ENCODE results near the gene REP15. TPM values are rescaled to one million over a fixed set of nuclear protein-coding genes. Genes with fewer than 3 reads are reported as not detected.

The REP15 gene
- total RNA-seq, 2 donors from 2014 or later = 0.18 to 2.4 TPM

DNA sequence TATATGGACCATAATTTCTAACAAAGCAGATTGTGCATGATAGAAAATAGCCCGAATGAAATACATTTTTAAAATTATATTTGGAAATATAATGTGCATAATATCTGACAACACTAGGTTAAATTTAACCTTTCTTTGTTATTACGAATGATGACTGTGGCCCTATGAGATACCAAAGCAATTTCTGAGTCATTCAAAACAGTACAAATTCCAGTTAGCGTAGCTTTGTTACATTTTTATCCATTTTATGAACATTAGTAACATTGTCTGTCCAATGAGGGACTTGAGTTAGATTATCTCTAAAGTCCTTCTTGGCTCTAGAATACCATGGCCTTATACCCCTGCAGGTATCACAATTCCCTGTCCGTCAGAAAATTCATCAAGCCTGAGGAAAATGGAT lies 39.0 kb upstream of the REP15 start:
- Histone ChIP-seq H3K4me1 (replicated peaks) (no peaks in the 10 kb centered on the region), H3K27me3 (replicated peaks; ENCODE audit: insufficient read depth) (no peaks in the 10 kb centered on the region), H3K36me3 (no peaks in the 10 kb centered on the region), H3K4me3 (no peak overlapping the region), H3K27ac (no peak overlapping the region), H3K9me3 (no peaks in the 10 kb centered on the region)
- 92% methylated on average over 4 of the region's 4 CpGs for WGBS
- no peak for TF ChIP-seq POLR2AphosphoS5 (IDR thresholded peaks at IDR 0.05)
- TF ChIP-seq POLR2A (IDR thresholded peaks at IDR 0.05) = no peak
- TF ChIP-seq, protein P1, sequence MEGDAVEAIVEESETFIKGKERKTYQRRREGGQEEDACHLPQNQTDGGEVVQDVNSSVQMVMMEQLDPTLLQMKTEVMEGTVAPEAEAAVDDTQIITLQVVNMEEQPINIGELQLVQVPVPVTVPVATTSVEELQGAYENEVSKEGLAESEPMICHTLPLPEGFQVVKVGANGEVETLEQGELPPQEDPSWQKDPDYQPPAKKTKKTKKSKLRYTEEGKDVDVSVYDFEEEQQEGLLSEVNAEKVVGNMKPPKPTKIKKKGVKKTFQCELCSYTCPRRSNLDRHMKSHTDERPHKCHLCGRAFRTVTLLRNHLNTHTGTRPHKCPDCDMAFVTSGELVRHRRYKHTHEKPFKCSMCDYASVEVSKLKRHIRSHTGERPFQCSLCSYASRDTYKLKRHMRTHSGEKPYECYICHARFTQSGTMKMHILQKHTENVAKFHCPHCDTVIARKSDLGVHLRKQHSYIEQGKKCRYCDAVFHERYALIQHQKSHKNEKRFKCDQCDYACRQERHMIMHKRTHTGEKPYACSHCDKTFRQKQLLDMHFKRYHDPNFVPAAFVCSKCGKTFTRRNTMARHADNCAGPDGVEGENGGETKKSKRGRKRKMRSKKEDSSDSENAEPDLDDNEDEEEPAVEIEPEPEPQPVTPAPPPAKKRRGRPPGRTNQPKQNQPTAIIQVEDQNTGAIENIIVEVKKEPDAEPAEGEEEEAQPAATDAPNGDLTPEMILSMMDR (IDR thresholded peaks at IDR 0.05) = no peak
- intact Hi-C loops (cut with DNase I) = no loop called here
- DNase-seq (ENCODE audit: low spot score) = no peak

DNA sequence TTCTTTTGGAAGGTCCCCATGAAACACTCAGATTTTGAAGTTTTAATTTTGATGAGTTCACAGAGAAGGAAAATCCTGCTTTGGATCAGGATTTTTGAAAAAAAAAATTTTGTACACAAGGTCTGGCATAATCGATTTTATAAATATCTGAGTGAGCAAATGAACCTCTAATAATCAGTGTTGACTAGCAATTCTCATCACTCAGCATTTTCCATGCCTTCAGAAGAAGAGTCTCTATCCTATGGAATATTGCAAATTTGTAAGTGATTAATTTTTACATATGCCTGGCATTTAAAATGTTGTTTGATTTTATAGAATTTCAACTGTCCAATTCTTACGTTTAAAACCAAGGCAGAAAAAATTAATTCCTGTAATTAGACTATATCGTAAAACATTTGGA lies 30.5 kb upstream of the REP15 start:
- intact Hi-C loops (cut with DNase I) = no loop called here
- 80% methylated on average over 3 of the region's 3 CpGs for WGBS
- no peaks in the 10 kb centered on the region for H3K36me3 ChIP-seq

DNA sequence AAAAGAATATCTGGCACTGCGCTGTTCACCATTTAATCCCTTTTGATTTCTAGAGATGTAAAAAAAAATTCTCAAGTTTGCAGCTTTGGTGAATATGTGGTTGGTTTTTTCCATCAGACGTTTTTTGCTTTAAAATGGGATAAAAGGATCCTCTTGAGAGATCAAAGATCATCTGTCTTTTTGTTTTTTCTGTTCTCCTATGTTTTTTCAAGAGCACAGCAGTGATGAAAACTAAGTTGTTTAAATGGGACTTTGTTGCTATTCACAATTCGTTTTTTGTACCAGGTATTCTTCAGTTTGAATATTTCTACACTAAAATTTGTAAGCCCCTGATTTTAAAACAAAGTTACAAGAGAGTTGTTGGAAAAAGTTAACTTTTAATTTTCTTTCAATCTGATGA lies 29.7 kb upstream of the REP15 start:
- Histone ChIP-seq H3K27ac (no peak overlapping the region), H3K36me3 (no peaks in the 10 kb centered on the region)
- WGBS = 64% methylated on average over 3 of the region's 3 CpGs

More for the DNA sequence above, 30.5 kb upstream of the REP15 start:
- DNase-seq (ENCODE audit: low spot score) = no peak
- H3K9me3 ChIP-seq = no peaks in the 10 kb centered on the region
- H3K27me3 ChIP-seq (replicated peaks; ENCODE audit: insufficient read depth) = no peaks in the 10 kb centered on the region
- H3K4me1 ChIP-seq (replicated peaks) = no peaks in the 10 kb centered on the region
- TF ChIP-seq, protein P1 (IDR thresholded peaks at IDR 0.05) = no peak
- TF ChIP-seq POLR2A (IDR thresholded peaks at IDR 0.05) = no peak
- TF ChIP-seq POLR2AphosphoS5 (IDR thresholded peaks at IDR 0.05) = no peak
- no peak overlapping the region for H3K4me3 ChIP-seq
- H3K27ac ChIP-seq = no peak overlapping the region

DNA sequence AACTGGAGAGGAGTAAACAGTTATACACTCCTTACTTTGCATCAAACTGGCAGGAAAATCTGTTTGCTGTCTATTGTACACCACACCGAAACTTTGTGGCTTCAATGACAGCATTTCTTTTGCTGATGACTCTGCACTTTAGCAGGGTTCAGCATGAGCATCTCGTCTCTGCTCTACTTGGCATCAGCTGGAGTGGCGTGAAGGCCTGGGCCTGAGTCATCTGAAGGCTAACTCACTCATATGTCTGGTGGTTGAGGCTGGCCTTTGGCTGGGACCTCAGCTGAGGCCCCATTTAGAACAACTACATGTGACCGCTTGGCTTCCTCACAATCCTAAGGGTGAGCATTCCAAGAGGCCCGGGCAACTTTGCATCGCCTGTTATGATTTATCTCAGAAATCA lies 28.7 kb upstream of the REP15 start:
- Histone ChIP-seq H3K27me3 (replicated peaks; ENCODE audit: insufficient read depth) (no peaks in the 10 kb centered on the region), H3K4me3 (no peak overlapping the region), H3K27ac (no peak overlapping the region), H3K36me3 (no peaks in the 10 kb centered on the region), H3K9me3 (no peaks in the 10 kb centered on the region), H3K4me1 (replicated peaks) (no peaks in the 10 kb centered on the region)
- intact Hi-C loops (cut with DNase I) = no loop called here
- no peak for DNase-seq (ENCODE audit: low spot score)
- 94% methylated on average over 6 of the region's 6 CpGs for WGBS
- TF ChIP-seq POLR2AphosphoS5 (IDR thresholded peaks at IDR 0.05) = no peak
- TF ChIP-seq POLR2A (IDR thresholded peaks at IDR 0.05) = no peak
- TF ChIP-seq, protein P1 (IDR thresholded peaks at IDR 0.05) = no peak

More for the DNA sequence above, 29.7 kb upstream of the REP15 start:
- TF ChIP-seq POLR2A (IDR thresholded peaks at IDR 0.05) (no peak), POLR2AphosphoS5 (IDR thresholded peaks at IDR 0.05) (no peak)
- TF ChIP-seq, protein P1 (IDR thresholded peaks at IDR 0.05) = no peak
- H3K4me1 ChIP-seq (replicated peaks) = no peaks in the 10 kb centered on the region
- no peak for DNase-seq (ENCODE audit: low spot score)
- no peaks in the 10 kb centered on the region for H3K9me3 ChIP-seq
- no peak overlapping the region for H3K4me3 ChIP-seq
- no peaks in the 10 kb centered on the region for H3K27me3 ChIP-seq (replicated peaks; ENCODE audit: insufficient read depth)
- intact Hi-C loops (cut with DNase I) = no loop called here

DNA sequence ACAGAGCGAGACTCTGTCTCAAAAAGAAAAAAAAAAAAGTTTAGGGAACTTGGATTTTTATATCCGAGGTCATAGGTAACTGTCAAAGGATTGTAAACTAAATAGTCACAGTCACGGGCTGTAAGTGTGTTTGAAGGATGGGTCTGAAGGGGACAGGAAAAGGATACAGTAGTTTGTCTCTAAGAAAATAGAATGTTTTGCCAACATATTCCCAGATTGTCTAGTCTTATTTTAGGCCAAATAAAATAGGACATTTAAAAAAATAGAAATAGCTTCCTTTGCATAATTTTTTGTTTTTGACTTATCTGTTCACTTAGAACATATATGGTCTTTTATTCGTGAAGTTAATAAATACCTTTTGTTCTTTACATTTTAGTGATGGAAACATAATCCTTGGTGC lies 24.2 kb upstream of the REP15 start:
- intact Hi-C loops (cut with DNase I) = no loop called here

More for the DNA sequence above, 24.2 kb upstream of the REP15 start:
- no peaks in the 10 kb centered on the region for H3K9me3 ChIP-seq
- no peaks in the 10 kb centered on the region for H3K27me3 ChIP-seq (replicated peaks; ENCODE audit: insufficient read depth)
- H3K4me3 ChIP-seq = no peak overlapping the region
- no peak for DNase-seq (ENCODE audit: low spot score)
- WGBS = 83% methylated on average over 4 of the region's 4 CpGs
- no peak overlapping the region for H3K27ac ChIP-seq
- no peaks in the 10 kb centered on the region for H3K36me3 ChIP-seq
- no peaks in the 10 kb centered on the region for H3K4me1 ChIP-seq (replicated peaks)
- TF ChIP-seq, protein P1 (IDR thresholded peaks at IDR 0.05) = no peak
- no peak for TF ChIP-seq POLR2A (IDR thresholded peaks at IDR 0.05)
- no peak for TF ChIP-seq POLR2AphosphoS5 (IDR thresholded peaks at IDR 0.05)

All from prostate gland (tissue), 2 donors.